ENCODE data around the gene UGGT1. TPM values are rescaled to one million over a fixed set of nuclear protein-coding genes. Genes with fewer than 3 reads are reported as not detected.
A peak's percentile ranks its signal among the peaks of the same experiment; 100 is the strongest.

UGGT1 gene
- total and polyA plus RNA-seq, 2 experiments from 2014 or later = 11.5 to 65.0 TPM

DNA sequence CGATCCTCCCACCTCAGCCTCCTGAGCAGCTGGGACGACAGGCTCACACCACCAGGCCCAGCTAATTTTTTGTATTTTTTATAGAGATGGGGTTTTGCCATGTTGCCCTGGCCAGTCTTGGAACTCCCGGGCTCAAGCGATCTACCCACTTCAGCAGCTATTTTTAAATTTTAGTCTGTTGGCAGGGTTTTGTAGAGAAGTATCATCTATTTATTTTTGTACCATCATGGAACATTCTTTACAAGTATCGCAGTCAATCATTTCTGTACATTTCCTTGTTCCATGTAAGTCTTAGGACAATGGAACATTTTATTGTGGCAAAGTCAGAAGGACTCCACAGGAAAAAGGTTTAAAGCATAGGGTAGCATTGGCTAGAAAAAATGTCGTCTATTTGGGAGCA lies 94.6 kb downstream of the UGGT1 start (continued):
- TF ChIP-seq, protein P1, sequence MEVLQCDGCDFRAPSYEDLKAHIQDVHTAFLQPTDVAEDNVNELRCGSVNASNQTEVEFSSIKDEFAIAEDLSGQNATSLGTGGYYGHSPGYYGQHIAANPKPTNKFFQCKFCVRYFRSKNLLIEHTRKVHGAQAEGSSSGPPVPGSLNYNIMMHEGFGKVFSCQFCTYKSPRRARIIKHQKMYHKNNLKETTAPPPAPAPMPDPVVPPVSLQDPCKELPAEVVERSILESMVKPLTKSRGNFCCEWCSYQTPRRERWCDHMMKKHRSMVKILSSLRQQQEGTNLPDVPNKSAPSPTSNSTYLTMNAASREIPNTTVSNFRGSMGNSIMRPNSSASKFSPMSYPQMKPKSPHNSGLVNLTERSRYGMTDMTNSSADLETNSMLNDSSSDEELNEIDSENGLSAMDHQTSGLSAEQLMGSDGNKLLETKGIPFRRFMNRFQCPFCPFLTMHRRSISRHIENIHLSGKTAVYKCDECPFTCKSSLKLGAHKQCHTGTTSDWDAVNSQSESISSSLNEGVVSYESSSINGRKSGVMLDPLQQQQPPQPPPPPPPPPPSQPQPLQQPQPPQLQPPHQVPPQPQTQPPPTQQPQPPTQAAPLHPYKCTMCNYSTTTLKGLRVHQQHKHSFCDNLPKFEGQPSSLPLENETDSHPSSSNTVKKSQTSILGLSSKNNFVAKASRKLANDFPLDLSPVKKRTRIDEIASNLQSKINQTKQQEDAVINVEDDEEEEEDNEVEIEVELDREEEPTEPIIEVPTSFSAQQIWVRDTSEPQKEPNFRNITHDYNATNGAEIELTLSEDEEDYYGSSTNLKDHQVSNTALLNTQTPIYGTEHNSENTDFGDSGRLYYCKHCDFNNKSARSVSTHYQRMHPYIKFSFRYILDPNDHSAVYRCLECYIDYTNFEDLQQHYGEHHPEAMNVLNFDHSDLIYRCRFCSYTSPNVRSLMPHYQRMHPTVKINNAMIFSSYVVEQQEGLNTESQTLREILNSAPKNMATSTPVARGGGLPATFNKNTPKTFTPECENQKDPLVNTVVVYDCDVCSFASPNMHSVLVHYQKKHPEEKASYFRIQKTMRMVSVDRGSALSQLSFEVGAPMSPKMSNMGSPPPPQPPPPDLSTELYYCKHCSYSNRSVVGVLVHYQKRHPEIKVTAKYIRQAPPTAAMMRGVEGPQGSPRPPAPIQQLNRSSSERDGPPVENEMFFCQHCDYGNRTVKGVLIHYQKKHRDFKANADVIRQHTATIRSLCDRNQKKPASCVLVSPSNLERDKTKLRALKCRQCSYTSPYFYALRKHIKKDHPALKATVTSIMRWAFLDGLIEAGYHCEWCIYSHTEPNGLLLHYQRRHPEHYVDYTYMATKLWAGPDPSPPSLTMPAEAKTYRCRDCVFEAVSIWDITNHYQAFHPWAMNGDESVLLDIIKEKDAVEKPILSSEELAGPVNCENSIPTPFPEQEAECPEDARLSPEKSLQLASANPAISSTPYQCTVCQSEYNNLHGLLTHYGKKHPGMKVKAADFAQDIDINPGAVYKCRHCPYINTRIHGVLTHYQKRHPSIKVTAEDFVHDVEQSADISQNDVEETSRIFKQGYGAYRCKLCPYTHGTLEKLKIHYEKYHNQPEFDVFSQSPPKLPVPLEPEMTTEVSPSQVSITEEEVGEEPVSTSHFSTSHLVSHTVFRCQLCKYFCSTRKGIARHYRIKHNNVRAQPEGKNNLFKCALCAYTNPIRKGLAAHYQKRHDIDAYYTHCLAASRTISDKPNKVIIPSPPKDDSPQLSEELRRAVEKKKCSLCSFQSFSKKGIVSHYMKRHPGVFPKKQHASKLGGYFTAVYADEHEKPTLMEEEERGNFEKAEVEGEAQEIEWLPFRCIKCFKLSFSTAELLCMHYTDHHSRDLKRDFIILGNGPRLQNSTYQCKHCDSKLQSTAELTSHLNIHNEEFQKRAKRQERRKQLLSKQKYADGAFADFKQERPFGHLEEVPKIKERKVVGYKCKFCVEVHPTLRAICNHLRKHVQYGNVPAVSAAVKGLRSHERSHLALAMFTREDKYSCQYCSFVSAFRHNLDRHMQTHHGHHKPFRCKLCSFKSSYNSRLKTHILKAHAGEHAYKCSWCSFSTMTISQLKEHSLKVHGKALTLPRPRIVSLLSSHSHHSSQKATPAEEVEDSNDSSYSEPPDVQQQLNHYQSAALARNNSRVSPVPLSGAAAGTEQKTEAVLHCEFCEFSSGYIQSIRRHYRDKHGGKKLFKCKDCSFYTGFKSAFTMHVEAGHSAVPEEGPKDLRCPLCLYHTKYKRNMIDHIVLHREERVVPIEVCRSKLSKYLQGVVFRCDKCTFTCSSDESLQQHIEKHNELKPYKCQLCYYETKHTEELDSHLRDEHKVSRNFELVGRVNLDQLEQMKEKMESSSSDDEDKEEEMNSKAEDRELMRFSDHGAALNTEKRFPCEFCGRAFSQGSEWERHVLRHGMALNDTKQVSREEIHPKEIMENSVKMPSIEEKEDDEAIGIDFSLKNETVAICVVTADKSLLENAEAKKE (CRISPR knock-in tag; IDR thresholded peaks at IDR 0.05) = no peak

DNA sequence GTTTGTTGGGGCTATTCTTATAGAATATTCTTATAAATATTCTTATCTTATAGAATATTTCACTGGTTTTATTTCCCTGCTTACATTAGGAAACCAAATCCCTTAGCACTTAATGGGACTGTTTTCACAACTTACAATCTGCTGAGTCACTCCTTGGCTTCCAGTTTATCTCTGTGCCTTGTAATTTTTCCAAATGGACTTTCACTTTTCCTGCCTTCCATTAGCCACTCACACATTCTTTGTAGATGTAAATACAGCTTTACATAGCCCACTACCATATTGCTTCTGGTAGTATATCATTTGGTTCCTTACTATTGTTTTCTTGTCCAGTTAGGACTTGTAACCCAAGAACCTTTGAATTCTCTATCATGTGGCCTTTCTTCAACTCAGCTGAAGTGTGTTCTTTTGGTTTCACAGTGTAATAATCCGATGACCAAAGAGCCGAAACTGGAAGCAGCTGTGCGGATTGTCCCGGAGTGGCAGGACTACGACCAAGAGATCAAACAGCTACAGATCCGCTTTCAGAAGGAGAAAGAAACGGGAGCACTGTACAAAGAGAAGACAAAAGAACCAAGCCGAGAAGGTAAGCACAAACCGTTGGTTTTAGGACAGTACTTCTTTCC lies 96.1 kb downstream of the UGGT1 start:
- Histone ChIP-seq H3K27ac (ENCODE audit: low read depth) (no peak overlapping the region), H2AFZ (no peak overlapping the region), H3K4me2 (no peak overlapping the region), H3K79me2 (replicated peaks; ENCODE audit: insufficient read depth) (no peaks in the 10 kb centered on the region), H3K4me3 (no peak overlapping the region), H3K9me2 (ENCODE audit: insufficient read depth) (no peaks in the 10 kb centered on the region), H4K20me1 (replicated peaks; ENCODE audit: insufficient read depth) (no peaks in the 10 kb centered on the region), H3F3A (replicated peaks; ENCODE audit: low read depth) (no peaks in the 10 kb centered on the region), H3K4me1 (ENCODE audit: insufficient read depth) (no peaks in the 10 kb centered on the region), H3K36me3 (ENCODE audit: insufficient read depth) (peaks cover 24% of the 10 kb centered on the region; the same call in 1 of the 2 replicates), H3K27me3 (ENCODE audit: insufficient read depth) (no peaks in the 10 kb centered on the region)
- H3K36me3 Mint-ChIP-seq (ENCODE audit: low read depth) = peaks cover 60% of the 10 kb centered on the region
- no peak overlapping the region for H3K4me3 Mint-ChIP-seq
- H3K4me1 Mint-ChIP-seq = no peaks in the 10 kb centered on the region
- no peaks in the 10 kb centered on the region for H3K9me3 Mint-ChIP-seq
- no peaks in the 10 kb centered on the region for H3K27me3 Mint-ChIP-seq (ENCODE audit: insufficient read depth, low read depth, poor library complexity)
- DNase-seq (ENCODE audit: low spot score) = no peak
- ATAC-seq = no peak
- peak overlapping the region; percentile 88 for H3K27ac Mint-ChIP-seq
- no peak for TF ChIP-seq JUNB (IDR thresholded peaks at IDR 0.05; ENCODE audit: unreplicated experiment)
- TF ChIP-seq, protein P2, sequence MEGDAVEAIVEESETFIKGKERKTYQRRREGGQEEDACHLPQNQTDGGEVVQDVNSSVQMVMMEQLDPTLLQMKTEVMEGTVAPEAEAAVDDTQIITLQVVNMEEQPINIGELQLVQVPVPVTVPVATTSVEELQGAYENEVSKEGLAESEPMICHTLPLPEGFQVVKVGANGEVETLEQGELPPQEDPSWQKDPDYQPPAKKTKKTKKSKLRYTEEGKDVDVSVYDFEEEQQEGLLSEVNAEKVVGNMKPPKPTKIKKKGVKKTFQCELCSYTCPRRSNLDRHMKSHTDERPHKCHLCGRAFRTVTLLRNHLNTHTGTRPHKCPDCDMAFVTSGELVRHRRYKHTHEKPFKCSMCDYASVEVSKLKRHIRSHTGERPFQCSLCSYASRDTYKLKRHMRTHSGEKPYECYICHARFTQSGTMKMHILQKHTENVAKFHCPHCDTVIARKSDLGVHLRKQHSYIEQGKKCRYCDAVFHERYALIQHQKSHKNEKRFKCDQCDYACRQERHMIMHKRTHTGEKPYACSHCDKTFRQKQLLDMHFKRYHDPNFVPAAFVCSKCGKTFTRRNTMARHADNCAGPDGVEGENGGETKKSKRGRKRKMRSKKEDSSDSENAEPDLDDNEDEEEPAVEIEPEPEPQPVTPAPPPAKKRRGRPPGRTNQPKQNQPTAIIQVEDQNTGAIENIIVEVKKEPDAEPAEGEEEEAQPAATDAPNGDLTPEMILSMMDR (conservative IDR thresholded peaks at IDR 0.05; ENCODE audit: low read depth in 2 of 2) = no peak
- TF ChIP-seq ZNF331 (CRISPR knock-in tag; IDR thresholded peaks at IDR 0.05; ENCODE audit: low read depth) = no peak
- TF ChIP-seq, protein P3, sequence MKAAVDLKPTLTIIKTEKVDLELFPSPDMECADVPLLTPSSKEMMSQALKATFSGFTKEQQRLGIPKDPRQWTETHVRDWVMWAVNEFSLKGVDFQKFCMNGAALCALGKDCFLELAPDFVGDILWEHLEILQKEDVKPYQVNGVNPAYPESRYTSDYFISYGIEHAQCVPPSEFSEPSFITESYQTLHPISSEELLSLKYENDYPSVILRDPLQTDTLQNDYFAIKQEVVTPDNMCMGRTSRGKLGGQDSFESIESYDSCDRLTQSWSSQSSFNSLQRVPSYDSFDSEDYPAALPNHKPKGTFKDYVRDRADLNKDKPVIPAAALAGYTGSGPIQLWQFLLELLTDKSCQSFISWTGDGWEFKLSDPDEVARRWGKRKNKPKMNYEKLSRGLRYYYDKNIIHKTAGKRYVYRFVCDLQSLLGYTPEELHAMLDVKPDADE (IDR thresholded peaks at IDR 0.05) = no peak
- TF ChIP-seq, protein P1 (CRISPR knock-in tag; IDR thresholded peaks at IDR 0.05) = no peak
